GM12874 (cell line): ENCODE results near the gene DLG2.

Source experiments
- TF ChIP-seq, protein P1 (sequence below): IDR thresholded peaks from 2 replicates; pipeline ENCODE4 v1.5.1; 2011; ENCODE audit warnings: low read depth, mild to moderate bottlenecking, control low read depth, low read length, moderate library complexity; ENCODE audit not compliant: insufficient read depth

DLG2 gene

GRCh38 chr11:84642500-84642899 is 984.6 kb downstream of the DLG2 start:
- TF ChIP-seq, protein P1, sequence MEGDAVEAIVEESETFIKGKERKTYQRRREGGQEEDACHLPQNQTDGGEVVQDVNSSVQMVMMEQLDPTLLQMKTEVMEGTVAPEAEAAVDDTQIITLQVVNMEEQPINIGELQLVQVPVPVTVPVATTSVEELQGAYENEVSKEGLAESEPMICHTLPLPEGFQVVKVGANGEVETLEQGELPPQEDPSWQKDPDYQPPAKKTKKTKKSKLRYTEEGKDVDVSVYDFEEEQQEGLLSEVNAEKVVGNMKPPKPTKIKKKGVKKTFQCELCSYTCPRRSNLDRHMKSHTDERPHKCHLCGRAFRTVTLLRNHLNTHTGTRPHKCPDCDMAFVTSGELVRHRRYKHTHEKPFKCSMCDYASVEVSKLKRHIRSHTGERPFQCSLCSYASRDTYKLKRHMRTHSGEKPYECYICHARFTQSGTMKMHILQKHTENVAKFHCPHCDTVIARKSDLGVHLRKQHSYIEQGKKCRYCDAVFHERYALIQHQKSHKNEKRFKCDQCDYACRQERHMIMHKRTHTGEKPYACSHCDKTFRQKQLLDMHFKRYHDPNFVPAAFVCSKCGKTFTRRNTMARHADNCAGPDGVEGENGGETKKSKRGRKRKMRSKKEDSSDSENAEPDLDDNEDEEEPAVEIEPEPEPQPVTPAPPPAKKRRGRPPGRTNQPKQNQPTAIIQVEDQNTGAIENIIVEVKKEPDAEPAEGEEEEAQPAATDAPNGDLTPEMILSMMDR = no peak

GRCh38 chr11:84634309-84634708 is 992.8 kb downstream of the DLG2 start:
- TF ChIP-seq, protein P1 = no peak

- TF ChIP-seq, protein P1 = no peak
Observed at GRCh38 chr11:84628871-84629620, 998.1 kb downstream of the DLG2 start.

- TF ChIP-seq, protein P1 = no peak
Observed at GRCh38 chr11:84626256-84626655, 1000.9 kb downstream of the DLG2 start.

DNA sequence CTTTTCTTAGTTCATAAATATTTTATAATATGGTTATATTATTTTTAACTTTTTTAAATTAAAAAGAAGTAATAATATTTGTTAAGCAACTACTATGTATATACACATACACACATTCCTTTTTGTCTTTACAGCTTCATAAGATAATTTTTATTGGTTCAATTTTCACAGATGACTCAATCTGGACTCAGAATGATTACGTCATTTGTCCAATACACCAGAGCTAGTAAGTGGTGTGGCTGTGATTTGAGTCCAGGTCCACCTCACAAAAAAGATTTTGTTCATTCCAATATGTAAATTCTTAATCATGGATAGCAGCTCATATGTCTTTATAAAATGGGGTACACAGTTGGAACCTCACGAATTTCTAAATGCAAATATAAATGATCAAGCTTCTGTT is 1014.5 kb downstream of the DLG2 start:
- TF ChIP-seq, protein P1 = no peak

GRCh38 chr11:84608837-84609196 is 1018.3 kb downstream of the DLG2 start:
- TF ChIP-seq, protein P1 = no peak

DNA sequence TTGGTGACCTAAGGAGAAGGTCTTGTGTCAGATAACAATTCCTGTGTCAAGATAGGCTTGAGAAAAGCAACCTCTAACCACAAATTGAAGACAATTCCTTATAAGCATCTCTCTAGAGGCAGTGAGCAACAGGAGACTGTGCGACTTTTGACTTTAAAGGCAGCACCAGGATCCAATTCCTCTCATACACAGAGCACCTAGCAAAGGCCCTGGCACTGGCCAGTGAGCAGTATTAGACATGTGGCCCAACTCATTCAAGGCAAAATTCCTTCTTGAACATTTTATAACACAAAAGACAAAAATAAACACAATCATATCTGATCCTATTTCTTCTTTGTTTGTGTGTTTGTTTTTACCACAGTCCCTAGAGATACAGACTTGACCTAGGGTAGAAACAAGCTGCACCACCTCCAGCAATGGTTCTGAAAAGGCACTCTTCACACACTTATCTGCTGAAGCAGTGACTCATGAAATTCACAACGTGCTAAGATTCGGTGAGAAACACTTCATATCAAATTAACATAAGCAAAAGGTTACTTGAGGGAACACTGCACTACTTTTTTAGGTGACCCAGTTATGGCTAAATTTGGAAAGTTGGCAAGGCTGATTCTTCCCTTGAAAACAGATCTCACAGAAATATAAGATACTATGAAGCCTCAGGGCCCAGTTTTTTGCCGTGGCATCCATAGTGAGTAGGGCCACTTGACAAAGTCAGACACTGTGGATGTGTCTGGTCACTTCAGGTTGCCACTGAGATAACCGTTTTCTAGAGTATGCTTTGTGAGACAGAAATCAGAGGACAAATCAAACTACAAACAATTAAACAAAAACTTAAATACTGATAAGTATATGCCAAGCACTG is 1018.9 kb downstream of the DLG2 start:
- TF ChIP-seq, protein P1 = no peak
